22Rv1 (cell line): ENCODE results near the gene RABL6.

ENCODE experiments used
- H3K27ac ChIP-seq: fragments of 450-650 bp; 2 replicates; pipeline ENCODE4 v1.5.1; 2017
- ZFX ChIP-seq: fragments of 450-650 bp; IDR thresholded peaks from 2 replicates; pipeline ENCODE4 v1.6.1; 2017; ENCODE audit warnings: antibody characterized with exemption, borderline replicate concordance
- TF ChIP-seq, protein P1 (sequence below): fragments of 450-650 bp; IDR thresholded peaks from 2 replicates; pipeline ENCODE4 v1.5.1; 2017; ENCODE audit warnings: mild to moderate bottlenecking

Gene RABL6

DNA sequence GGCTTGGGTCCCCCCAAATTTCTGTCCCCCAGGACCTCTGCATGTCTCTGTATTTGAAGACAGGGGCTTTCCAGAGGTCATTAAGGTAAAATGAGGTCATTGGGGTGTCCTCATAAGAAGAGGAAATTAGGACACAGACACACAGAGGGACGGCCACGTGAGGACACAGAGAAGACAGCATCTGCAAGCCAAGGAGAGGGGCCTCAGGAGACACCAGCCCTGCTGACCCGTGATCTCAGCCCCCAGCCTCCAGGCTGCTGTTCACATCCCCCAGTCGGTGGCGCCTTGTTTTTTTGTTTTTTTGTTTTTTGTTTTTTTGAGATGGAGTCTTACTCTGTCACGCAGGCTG is 12.8 kb upstream of the RABL6 start:
- H3K27ac ChIP-seq: peak overlapping the region; percentile 100
- TF ChIP-seq ZFX: no peak
- TF ChIP-seq, protein P1, sequence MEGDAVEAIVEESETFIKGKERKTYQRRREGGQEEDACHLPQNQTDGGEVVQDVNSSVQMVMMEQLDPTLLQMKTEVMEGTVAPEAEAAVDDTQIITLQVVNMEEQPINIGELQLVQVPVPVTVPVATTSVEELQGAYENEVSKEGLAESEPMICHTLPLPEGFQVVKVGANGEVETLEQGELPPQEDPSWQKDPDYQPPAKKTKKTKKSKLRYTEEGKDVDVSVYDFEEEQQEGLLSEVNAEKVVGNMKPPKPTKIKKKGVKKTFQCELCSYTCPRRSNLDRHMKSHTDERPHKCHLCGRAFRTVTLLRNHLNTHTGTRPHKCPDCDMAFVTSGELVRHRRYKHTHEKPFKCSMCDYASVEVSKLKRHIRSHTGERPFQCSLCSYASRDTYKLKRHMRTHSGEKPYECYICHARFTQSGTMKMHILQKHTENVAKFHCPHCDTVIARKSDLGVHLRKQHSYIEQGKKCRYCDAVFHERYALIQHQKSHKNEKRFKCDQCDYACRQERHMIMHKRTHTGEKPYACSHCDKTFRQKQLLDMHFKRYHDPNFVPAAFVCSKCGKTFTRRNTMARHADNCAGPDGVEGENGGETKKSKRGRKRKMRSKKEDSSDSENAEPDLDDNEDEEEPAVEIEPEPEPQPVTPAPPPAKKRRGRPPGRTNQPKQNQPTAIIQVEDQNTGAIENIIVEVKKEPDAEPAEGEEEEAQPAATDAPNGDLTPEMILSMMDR: no peak

DNA sequence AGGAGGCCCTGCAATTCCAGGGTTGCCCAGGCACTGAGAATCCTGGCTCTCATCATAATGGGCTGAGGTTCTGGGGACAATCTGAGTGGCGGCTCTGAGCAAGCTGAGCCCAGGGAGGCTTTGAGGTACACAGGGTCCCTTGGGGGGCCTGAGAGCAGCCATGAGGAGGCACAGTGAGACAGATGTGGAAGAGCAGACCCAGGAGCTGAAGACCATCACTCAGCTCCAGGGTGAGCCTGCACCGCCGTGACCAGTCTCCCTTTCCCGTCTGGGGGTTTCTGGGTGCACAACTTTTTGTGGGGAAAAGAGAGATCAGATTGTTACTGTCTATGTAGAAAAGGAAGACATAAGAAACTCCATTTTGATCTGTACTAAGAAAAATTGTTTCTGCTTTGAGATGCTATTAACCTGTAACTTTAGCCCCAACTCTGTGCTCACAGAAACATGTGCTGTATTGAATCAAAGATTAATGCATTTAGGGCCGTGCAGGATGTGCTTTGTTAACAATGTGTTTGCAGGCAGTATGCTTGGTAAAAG is 11.4 kb upstream of the RABL6 start, which contains the start of gene CCDC183:
Gene CCDC183, plus strand, starts transcription at position 101 of the 537 bp plus-strand sequence. Its CDS starts 60 bp downstream, at position 161.
- TF ChIP-seq ZFX: no peak
- TF ChIP-seq, protein P1: no peak
- peak within 1 kb of the TSS; percentile 100 for H3K27ac ChIP-seq

GRCh38 chr9:136796775-136797347 is 10.9 kb upstream of the RABL6 start:
- H3K27ac ChIP-seq: peak overlapping the region; percentile 100

DNA sequence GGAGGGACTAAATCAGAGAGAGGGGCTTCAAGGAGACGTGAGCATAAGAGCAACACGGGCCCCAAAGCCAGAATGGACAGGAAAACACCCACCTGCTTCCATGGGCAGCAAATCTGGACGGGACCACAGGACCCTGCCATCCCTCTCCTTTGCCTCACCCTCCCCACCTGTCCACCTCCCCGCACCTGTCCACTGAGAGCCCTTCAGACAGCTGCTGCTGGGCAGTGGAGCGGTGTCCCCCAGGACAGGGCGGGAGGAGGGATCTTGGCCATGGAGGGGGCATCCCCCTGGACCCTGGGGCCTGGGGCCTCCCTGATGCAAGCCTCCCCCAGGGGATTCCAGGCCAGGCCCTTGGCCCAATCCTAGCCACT is 9.1 kb upstream of the RABL6 start:
- H3K27ac ChIP-seq: peak overlapping the region; percentile 100
- TF ChIP-seq ZFX: no peak
- TF ChIP-seq, protein P1: no peak

DNA sequence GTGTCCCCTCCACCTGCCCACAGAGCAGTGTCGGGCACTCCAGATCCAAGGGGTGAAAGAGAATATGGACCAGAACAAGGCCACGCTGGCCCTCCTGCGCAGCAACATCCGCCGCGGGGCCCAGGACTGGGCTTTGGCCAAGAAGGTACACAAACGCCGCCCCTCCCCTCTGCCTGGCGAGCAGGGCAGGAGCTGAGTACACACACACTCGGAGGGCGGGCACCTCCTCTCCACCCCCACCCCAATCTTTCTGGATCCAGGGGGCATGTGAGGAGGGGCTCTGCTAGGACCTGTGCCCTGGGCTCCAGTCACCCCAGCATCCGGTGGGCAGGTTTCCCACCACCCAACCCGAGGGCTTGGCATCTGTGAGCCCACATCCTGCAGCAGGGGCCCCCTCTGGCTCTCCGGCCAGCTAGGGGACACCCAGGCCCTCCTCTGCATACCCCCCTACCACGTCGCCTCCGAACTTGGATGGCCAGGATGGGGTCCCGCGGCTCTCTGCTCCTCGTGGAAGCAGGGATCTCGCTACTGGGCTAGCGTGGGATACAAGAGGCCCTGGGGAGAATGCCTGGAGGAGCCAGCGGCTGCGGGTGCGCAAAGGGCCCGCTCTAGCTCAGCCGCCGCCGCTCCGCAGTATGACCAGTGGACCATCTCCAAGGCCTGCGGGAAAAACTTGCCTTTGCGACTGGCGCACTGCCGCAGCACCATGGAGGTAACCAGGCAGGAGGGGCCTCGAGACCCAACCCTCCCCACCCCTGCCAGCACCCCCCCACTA is 8.5 kb upstream of the RABL6 start:
- peak overlapping the region; percentile 100 for H3K27ac ChIP-seq
- no peak for TF ChIP-seq ZFX
- TF ChIP-seq, protein P1: no peak

GRCh38 chr9:136799854-136800657 is 7.7 kb upstream of the RABL6 start:
- peak overlapping the region; percentile 100 for H3K27ac ChIP-seq
- no peak for TF ChIP-seq ZFX
- TF ChIP-seq, protein P1: no peak

- H3K27ac ChIP-seq: peak overlapping the region; percentile 100
- TF ChIP-seq, protein P1: no peak
- TF ChIP-seq ZFX: no peak
Measured at GRCh38 chr9:136802321-136802720, 5.4 kb upstream of the RABL6 start.

GRCh38 chr9:136803009-136803550 is 4.7 kb upstream of the RABL6 start:
- peak overlapping the region; percentile 40; the same call in 1 of the 2 replicates for H3K27ac ChIP-seq
